Measurements from ENCODE around the gene NPAS3.

The NPAS3 gene

DNA sequence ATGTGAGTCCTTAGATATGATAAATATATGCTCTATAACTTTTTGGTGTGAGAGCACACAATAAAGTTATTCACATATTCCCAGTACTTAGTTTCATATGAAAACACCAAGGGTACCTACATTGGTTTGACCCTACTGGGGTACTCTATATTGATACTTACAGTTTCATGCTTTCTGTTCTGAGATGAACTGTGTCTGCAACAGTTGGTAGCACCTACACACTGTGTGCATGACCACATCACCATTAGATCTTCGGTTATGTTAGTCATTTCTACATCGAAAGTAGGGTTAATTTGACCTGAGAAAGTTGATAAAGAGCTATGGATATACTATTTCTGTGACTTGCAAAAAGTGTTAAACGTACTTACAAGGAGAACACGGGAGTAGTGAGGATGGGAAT lies 337.2 kb downstream of the NPAS3 start:
- Histone ChIP-seq H2AFZ (ENCODE audit: low read depth) (no peak overlapping the region), H3K4me1 (ENCODE audit: low read depth, poor library complexity, severe bottlenecking) (no peaks in the 10 kb centered on the region), H4K20me1 (ENCODE audit: insufficient read depth) (no peaks in the 10 kb centered on the region), H3K4me3 (IDR thresholded peaks at IDR 0.05; ENCODE audit: insufficient read depth, low read depth, low read length) (no peak overlapping the region), H3K27me3 (ENCODE audit: insufficient read depth, low read depth) (no peaks in the 10 kb centered on the region), H3K36me3 (ENCODE audit: insufficient read depth) (no peaks in the 10 kb centered on the region), H3K4me2 (no peak overlapping the region), H3K27ac (no peak overlapping the region), H3K79me2 (ENCODE audit: insufficient read depth, low read depth) (no peaks in the 10 kb centered on the region), H3K9ac (no peak overlapping the region)
- TF ChIP-seq, protein P1, sequence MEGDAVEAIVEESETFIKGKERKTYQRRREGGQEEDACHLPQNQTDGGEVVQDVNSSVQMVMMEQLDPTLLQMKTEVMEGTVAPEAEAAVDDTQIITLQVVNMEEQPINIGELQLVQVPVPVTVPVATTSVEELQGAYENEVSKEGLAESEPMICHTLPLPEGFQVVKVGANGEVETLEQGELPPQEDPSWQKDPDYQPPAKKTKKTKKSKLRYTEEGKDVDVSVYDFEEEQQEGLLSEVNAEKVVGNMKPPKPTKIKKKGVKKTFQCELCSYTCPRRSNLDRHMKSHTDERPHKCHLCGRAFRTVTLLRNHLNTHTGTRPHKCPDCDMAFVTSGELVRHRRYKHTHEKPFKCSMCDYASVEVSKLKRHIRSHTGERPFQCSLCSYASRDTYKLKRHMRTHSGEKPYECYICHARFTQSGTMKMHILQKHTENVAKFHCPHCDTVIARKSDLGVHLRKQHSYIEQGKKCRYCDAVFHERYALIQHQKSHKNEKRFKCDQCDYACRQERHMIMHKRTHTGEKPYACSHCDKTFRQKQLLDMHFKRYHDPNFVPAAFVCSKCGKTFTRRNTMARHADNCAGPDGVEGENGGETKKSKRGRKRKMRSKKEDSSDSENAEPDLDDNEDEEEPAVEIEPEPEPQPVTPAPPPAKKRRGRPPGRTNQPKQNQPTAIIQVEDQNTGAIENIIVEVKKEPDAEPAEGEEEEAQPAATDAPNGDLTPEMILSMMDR (conservative IDR thresholded peaks at IDR 0.05; ENCODE audit: low read depth, low read length), result no peak

DNA sequence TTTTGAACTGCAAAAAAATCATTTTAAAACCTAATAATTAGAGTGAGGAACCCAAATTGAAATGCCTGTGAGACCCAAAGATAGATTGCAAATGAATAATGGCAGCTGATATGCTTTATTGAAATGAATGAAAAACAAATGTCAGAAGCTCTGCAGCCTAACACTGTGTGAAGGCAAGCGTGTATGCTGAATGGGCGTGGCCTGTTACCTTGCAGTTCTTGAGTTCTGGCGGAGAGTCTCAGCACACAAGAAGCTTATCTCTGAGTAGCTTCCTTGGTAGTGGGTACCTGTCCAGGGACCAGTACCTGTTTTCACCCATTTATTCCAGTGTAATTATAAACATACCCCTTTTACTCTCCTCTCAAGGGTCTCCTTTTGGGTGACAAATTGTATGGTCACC lies 341.2 kb downstream of the NPAS3 start:
- H3K79me2 ChIP-seq (ENCODE audit: insufficient read depth, low read depth), result no peaks in the 10 kb centered on the region
- no peak overlapping the region for H3K4me3 ChIP-seq (IDR thresholded peaks at IDR 0.05; ENCODE audit: insufficient read depth, low read depth, low read length)
- no peak overlapping the region for H3K9ac ChIP-seq
- H3K4me1 ChIP-seq (ENCODE audit: low read depth, poor library complexity, severe bottlenecking), result no peaks in the 10 kb centered on the region
- H3K36me3 ChIP-seq (ENCODE audit: insufficient read depth), result no peaks in the 10 kb centered on the region
- H3K4me2 ChIP-seq, result no peak overlapping the region
- no peak overlapping the region for H3K27ac ChIP-seq
- H2AFZ ChIP-seq (ENCODE audit: low read depth), result no peak overlapping the region
- no peaks in the 10 kb centered on the region for H3K27me3 ChIP-seq (ENCODE audit: insufficient read depth, low read depth)
- TF ChIP-seq, protein P1 (conservative IDR thresholded peaks at IDR 0.05; ENCODE audit: low read depth, low read length), result no peak
- H4K20me1 ChIP-seq (ENCODE audit: insufficient read depth), result no peaks in the 10 kb centered on the region

DNA sequence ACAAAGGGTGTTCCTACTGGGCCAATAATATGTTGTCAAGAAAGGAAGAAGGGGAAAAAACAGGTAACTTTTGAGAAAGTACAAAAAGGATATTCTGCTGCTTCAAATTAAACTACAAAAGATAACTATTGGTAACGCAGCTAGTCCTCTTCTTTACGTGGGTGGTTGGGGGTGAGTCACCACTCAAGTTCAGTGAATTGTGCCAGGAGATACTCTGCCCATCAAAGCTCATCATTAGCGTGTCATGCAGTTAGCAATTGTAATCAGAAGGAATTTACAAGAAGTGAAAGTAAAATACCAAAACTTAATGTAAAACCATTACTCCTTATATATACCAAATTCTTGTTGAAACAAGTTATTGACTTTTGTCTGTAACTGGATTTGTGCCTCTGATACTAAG lies 342.0 kb downstream of the NPAS3 start:
- Histone ChIP-seq H3K4me3 (IDR thresholded peaks at IDR 0.05; ENCODE audit: insufficient read depth, low read depth, low read length) (no peak overlapping the region), H3K27ac (no peak overlapping the region), H3K79me2 (ENCODE audit: insufficient read depth, low read depth) (no peaks in the 10 kb centered on the region), H4K20me1 (ENCODE audit: insufficient read depth) (no peaks in the 10 kb centered on the region), H3K9ac (no peak overlapping the region), H3K27me3 (ENCODE audit: insufficient read depth, low read depth) (no peaks in the 10 kb centered on the region), H3K36me3 (ENCODE audit: insufficient read depth) (no peaks in the 10 kb centered on the region), H3K4me1 (ENCODE audit: low read depth, poor library complexity, severe bottlenecking) (no peaks in the 10 kb centered on the region), H3K4me2 (no peak overlapping the region), H2AFZ (ENCODE audit: low read depth) (no peak overlapping the region)
- TF ChIP-seq, protein P1 (conservative IDR thresholded peaks at IDR 0.05; ENCODE audit: low read depth, low read length), result no peak

DNA sequence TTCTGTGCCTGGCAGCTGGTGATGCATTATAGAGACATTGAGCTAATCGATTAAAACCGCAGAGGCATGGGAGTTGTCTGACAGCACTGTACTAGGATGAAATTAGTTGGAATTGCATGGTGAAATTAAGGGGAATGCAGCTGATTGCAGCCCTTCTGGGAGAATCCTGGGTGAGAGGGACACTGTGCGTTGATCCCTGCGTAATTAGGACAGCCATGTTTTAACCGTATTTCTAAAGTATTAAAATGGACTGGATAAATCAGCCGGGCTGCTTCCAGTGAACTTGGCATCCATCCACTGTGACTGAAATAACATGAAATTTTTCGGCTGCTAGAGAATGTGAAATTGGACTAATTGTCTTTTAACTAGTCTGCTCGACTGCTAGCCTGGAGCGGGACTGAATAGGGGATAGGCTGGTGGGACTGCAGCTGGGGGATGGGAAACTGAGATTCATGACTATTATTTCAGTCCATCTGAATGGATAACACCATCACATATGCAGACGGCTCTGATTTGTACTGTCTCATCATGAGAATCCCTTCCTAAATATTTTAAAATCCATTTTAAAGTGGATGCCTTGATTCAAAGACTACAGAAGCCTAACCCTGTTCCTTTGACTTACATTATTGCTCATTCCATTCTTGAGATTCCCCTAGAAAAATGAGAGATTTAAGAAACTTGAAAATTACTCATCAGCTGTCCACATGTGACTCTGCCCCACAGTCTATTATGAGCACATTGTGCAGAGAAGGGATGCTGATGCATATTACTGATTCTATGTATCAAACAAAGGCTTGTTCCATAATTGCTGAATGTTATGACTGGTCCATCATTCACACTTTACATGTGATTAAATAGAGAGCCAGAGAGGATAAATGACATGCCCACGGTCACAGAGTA lies 343.9 kb downstream of the NPAS3 start:
- Histone ChIP-seq H3K9ac (no peak overlapping the region), H4K20me1 (ENCODE audit: insufficient read depth) (no peaks in the 10 kb centered on the region), H3K36me3 (ENCODE audit: insufficient read depth) (no peaks in the 10 kb centered on the region), H3K4me3 (IDR thresholded peaks at IDR 0.05; ENCODE audit: insufficient read depth, low read depth, low read length) (no peak overlapping the region), H3K4me2 (no peak overlapping the region), H3K4me1 (ENCODE audit: low read depth, poor library complexity, severe bottlenecking) (no peaks in the 10 kb centered on the region), H3K79me2 (ENCODE audit: insufficient read depth, low read depth) (no peaks in the 10 kb centered on the region), H3K27ac (no peak overlapping the region), H3K27me3 (ENCODE audit: insufficient read depth, low read depth) (no peaks in the 10 kb centered on the region), H2AFZ (ENCODE audit: low read depth) (no peak overlapping the region)
- TF ChIP-seq, protein P1 (conservative IDR thresholded peaks at IDR 0.05; ENCODE audit: low read depth, low read length), result no peak
